Mammary epithelial cell (primary cell): ENCODE data around the gene FBXL17.

ENCODE experiments used
- EZH2 ChIP-seq: IDR thresholded peaks from 2 replicates; pipeline ENCODE4 v1.6.1; 2012; ENCODE audit warnings: low read length, inconsistent platforms, borderline replicate concordance
- TF ChIP-seq, protein P1 (sequence below), 2 donors: IDR thresholded peaks in 1 of 2; conservative IDR thresholded peaks in 1 of 2; 2 replicates each; pipeline ENCODE4 v1.5.1; 2011 to 2012; ENCODE audit warnings: inconsistent platforms in 2 of 2, low read length in 2 of 2, mild to moderate bottlenecking in 2 of 2, control low read depth in 1 of 2, low read depth in 1 of 2; ENCODE audit not compliant: insufficient read depth in 1 of 2; ENCODE audit errors: extremely low read depth in 1 of 2

DNA sequence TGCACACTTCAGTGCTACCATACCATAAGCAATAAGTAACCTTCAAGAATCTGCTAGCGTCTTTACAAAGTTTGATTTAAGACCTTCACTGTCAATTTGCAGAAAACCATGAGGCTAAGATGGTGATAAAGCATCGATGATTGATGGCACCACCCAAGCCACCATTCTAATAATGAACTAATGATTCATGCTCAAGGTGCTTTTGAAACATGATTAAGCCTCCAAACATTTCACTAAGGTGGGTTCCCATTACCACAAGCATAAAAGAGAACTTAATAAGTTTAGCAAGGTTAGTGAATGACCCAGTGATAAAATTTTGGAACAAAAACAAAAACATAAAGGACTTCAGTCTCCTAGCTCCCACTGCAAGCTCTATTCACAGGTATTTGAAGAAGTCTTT lies 214.7 kb downstream of the FBXL17 start:
- TF ChIP-seq, protein P1, sequence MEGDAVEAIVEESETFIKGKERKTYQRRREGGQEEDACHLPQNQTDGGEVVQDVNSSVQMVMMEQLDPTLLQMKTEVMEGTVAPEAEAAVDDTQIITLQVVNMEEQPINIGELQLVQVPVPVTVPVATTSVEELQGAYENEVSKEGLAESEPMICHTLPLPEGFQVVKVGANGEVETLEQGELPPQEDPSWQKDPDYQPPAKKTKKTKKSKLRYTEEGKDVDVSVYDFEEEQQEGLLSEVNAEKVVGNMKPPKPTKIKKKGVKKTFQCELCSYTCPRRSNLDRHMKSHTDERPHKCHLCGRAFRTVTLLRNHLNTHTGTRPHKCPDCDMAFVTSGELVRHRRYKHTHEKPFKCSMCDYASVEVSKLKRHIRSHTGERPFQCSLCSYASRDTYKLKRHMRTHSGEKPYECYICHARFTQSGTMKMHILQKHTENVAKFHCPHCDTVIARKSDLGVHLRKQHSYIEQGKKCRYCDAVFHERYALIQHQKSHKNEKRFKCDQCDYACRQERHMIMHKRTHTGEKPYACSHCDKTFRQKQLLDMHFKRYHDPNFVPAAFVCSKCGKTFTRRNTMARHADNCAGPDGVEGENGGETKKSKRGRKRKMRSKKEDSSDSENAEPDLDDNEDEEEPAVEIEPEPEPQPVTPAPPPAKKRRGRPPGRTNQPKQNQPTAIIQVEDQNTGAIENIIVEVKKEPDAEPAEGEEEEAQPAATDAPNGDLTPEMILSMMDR (conservative IDR thresholded peaks at IDR 0.05 in 1 of 2, IDR thresholded peaks at IDR 0.05 in 1 of 2; ENCODE audit: extremely low read depth in 1 of 2, insufficient read depth in 1 of 2, low read depth in 1 of 2, low read length in 2 of 2): no peak
- no peak for TF ChIP-seq EZH2
